DOHH2 (cell line): ENCODE data around the gene CYP4F22.

Experiments used
- CTCF ChIP-seq: fragments of 200-600 bp; sonication (generic); IDR thresholded peaks from one replicate; pipeline ENCODE4 v1.5.1; 2014; ENCODE audit warnings: antibody characterized with exemption, mild to moderate bottlenecking, low read depth, low read length; ENCODE audit not compliant: poor library complexity, severe bottlenecking
- EZH2phosphoT487 ChIP-seq: fragments of 200-600 bp; sonication (generic); IDR thresholded peaks from 2 replicates; pipeline ENCODE4 v1.6.1; 2017; ENCODE audit warnings: borderline replicate concordance, mild to moderate bottlenecking, antibody characterized with exemption, low read length, moderate library complexity, mixed read lengths

GRCh38 chr19:15461694-15462093 lies 46.6 kb upstream of the CYP4F22 start:
- TF ChIP-seq CTCF = no peak
- no peak for TF ChIP-seq EZH2phosphoT487
